Suppressor macrophage treated with lipopolysaccharide for 1 hour (primary cell): ENCODE results near the gene FASTKD3.

Source experiments
- DNase-seq, 3 donors: peaks; one replicate each; pipeline ENCODE4 v3.0.0-alpha.2; 2020 to 2022

Gene FASTKD3, protein sequence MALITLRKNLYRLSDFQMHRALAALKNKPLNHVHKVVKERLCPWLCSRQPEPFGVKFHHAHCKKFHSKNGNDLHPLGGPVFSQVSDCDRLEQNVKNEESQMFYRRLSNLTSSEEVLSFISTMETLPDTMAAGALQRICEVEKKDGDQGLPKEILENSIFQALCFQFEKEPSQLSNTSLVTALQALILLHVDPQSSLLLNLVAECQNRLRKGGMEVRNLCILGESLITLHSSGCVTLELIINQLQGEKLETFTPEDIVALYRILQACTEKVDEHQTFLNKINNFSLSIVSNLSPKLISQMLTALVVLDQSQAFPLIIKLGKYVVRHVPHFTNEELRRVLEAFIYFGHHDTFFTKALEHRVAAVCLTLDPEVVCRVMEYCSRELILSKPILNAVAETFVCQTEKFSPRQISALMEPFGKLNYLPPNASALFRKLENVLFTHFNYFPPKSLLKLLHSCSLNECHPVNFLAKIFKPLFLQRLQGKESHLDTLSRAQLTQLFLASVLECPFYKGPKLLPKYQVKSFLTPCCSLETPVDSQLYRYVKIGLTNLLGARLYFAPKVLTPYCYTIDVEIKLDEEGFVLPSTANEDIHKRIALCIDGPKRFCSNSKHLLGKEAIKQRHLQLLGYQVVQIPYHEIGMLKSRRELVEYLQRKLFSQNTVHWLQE

DNA sequence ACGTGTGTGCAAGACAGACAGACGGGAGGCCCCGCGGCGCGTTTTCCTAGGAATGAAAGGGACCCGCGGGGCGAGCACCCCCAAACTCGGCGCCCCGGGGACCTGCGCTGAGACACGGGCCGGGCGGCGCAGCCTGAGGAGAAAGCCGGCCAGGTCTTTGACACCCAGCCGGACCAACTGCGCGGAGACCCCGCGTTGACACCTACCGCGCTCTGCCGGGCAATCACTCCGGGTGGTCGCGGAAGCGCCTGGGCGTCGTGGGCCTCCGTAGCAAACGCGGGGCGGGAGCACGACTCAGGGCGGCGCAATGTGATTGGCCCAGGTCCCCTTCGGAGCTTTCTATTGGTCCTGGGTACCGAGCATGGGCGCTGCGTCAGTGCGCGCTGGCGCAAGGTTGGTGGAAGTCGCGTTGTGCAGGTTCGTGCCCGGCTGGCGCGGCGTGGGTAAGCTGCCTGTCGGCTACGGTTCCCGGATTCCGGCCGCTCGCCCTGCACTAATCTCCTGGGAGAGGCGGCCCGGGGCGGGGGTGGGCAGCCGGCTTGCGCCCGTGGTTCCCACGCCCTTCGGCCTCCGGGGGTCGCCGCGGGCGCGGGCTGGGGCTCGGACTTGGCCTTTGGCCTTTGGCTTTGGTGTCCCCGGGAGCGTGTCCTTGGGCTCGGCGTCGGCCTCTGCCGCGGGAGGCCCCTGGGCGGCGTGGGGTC, at the start of gene FASTKD3, which contains the start of gene MTRR:
TSS of gene FASTKD3 (minus strand) at position 259 of the 701 bp plus-strand sequence. CDS start 948 bp downstream, outside the sequence.
TSS of gene MTRR (plus strand) at position 376 of the 701 bp plus-strand sequence. CDS start 1,647 bp downstream, outside the sequence.
- peak; percentile 94 to 96 (median 96) for DNase-seq

DNA sequence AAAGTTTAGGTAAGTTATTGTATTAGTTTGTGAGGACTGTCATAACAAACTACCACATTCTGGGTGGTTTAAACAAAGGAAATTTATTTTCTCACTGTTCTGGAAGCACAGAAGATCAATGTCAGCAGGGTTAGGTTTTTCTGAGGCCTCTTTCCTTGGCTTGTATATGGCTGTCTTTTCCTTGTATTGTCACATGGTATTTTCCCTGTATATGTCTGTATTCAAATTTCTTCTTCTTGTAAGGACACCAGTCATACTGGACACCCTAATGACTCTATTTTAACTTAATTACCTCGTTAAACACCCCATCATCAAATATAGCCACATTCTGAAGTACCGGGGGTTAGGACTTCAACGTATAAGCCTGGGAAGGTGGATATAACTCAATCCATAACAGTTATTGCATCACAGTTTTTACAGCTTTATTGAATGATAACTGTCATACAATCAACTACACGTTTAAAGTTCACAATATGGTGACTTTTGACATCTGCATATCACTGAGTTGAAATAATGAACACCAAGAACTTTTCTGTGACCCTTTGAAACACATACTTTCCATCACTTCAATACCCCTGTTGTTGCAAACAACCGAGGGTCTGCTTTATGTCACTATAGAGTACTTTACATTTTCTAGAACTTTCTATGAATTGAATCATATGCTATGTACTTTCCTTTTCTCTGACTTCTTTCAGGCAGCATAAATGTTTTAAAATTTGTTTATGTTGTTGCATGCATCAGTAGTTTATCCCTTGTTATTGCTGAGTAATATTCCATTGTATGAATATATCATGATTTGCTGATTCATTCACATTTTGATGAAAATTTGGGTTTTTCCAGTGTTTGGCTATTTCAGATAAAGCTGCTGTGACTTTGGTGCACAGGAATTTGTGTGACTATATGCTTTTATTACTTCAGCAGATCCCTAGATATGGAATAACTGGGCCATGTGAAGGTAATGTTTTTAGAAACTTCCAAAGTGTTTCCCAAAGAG, 48.6 kb upstream of the FASTKD3 start:
- DNase-seq = no peak

DNA sequence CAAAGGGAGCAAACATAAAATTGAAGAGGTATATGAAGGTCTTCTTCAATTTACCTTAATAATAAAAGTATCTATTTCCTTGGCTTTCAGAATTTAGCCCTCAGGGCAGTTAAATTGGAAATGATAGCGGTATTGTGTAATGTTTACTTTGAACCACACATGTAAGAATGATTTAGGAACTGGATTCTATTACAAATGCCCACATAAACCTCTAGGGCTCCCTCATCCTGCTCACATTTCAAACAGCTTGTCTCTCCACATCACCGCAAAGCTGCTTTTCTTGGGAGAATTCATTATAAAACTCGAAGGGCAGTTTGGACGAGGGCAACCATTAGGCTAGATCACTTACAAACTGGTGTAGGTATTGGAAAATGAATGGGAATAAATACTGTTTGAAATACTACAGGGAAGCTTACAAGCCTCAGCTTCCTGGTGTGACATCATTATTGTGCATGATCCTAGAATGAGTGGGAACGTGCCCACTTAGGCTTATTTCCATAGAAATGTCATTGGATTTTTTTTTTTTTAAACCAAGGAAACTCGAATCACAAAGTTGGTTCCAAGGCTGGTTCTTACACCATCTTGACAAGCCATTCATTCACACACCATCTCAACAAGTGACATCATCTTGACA, 47.5 kb upstream of the FASTKD3 start:
- no peak for DNase-seq

DNA sequence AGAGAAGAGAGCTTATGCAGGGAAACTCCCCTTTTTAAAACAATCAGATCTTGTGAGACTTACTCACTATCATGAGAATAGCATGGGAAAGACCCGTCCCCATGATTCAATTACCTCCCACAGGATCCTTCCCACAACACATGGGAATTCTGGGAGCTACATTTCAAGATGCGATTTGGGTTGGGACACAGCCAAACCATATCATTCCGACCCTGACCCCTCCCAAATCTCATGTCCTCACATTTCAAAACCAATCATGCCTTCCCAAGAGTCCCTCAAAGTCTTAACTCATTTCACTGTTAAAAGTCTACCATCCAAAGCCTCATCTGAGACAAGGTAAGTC, 42.6 kb upstream of the FASTKD3 start:
- peak; percentile 2 to 29 (median 9) for DNase-seq

DNA sequence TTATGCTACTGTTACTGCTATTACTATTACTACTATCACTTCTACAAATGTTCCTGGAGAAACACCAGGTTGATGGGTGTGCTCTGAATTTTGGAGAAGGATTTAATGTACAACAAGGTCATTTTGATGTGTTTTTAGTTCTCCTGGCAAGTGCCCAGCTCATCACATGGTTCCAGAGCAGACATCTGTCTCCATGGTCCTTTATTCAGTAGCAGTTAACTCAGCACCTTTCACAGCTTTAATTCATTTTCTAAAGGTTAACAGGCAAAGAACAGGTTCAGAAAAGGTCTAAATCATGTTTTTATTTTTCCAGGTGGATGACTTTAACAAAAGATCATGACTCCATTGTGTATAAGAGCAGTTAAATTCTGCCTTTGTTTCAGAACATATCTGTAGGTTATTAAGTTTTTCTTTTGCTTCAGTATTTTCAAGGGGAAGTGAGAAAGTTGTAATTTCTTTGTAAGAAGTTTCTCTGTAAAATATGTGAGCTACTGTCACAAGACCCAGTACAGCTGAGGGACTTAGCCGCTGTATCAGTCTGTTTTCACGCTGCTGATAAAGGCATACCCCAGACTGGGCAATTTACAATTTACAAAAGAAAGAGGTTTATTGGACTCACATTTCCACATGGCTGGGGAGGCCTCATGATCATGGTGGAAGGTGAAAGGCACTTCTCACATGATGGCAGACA, 42.1 kb upstream of the FASTKD3 start:
- peak in 1 of 3 donors; percentile 5 for DNase-seq

DNA sequence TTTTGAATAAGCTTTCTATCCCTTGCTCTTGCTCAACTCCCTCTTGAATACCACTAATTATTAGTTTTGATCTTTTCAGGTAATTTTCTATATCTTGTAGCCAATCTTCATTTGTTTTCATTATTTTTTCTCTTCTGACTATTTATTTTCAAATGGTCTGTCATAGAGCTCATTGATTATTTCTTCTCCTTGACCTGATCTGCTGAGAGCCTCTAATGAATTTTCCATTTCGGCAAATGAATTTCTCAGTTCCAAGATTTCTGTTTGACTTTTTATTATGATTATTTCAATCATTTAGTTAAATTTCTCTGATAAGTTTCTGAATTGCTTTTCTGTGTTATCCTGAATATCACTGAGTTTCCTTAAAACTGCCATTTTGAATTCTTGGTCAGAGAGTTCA, 39.5 kb upstream of the FASTKD3 start:
- no peak for DNase-seq

DNA sequence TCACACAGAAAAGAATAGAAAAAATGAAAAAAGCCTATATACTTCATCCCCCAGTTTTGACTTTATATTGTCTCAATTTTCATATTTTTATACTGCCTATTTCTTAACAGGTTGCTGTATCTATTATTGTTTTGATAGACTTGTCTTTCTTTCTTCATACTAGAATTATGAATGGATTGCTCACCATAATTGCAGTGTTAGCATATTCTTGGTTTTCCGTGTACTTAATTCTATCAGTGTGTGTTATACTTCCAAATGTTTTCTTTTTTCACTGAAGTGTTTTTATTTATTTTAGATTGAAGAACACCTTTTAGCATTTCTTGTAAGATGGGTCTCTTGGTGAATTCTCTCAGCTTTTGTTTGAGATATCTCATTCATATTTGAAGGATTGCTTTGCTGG, 38.8 kb upstream of the FASTKD3 start:
- DNase-seq = no peak

DNA sequence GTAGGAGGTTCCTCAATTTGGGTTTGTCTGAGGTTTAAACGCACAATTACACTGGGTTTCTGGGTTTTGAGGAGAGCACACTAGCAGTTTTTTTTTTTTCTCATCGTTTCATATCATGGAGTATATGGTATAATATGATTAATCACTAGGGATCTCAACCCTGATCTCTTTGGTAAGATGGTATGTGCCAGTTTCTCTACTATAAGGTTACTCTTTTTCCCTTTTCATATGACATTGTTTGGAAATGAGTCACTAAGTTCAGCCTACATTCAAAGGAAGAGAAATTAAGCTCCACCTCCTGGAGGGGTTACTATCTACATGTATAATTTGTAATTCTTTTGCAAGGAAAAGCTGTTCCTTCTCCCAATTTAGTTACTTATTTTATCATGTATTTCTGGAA, 35.3 kb upstream of the FASTKD3 start:
- DNase-seq = peak in 2 of 3 donors; percentile 11 to 28

DNA sequence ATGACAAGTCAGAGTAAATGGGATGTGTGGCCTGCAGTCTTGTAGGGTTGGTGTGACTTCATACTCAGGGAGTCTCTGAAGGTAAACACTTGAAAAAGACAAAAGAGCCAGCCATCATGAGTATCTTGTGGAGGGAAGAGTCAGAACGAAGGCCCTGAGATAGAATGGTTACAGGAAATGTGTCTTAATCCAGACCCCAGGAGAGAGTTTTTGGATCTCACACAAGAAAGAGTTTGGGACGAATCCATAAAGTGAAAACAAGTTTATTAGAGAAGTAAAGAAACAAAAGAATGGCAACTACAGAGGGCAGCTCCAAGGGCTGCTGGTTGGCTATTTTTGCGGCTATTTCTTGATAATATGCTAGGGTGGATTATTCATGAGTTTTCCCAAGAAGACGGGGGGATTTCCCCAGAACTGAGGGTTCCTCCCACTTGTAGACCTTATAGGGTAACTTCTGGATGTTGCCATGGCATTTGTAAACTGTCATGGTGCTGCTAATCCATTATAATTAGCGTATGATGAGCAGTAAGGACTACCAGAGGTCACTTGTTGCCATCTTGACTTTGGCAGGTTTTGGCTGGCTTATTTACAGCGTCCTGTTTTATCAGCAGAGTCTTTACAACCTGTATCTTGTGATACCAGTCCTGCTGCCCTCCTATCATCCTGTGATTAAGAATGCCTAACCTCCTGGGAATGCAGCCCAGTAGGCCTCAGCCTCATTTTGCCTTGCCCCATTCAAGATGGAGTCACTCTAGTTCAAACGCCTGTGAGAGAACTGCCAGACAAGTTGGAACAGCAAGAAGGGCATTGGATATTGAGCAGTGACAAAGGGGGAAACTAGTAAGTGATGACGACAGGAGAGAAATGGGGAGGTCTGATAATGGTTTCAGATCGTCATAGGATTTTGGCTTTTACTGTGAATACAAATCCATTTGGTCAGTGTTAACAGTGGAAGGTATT, 34.1 kb upstream of the FASTKD3 start:
- peak in 2 of 3 donors; percentile 3 to 21 for DNase-seq

DNA sequence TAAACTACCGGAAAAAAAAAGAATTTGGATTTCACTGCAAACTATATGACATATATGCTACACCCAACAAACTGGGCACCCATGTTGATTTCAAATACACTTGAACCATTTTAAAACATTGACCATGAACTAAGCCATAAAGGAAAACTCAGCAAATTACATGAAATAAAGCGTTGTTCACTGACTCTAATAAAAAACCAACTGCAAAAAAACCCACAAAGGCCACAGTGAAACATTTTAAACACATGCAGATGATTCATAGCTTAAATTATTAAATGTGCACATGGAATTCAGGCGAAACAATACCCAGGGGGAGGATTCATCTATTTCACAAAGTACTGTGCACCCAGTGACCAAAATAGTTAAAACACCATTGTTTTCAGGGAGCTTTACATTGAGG, 33.4 kb upstream of the FASTKD3 start:
- no peak for DNase-seq

DNA sequence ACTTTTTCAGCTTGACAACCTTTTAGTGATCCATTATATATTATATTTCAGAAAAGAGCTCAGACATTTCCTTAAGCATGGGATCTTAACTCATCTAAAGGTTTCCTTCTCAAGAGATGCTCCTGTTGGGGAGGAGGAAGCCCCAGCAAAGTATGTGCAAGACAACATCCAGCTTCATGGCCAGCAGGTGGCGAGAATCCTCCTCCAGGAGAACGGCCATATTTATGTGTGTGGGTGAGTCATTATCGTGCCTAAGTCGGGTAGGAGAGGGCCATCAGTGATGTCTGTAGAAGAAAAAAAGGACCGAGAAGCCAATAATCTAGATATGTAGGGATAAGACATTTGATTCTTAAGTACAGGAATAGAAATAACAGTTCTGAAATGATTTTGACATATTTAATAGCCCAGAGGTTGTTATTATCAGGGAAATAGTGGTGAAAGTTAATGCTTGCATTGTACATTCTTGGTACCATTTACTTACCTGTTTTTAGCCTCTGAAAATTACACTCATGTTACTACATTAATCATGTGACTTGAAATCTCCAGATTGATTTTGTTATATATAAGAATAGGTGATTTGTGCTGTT, 28.3 kb upstream of the FASTKD3 start:
- peak; percentile 17 to 36 (median 31) for DNase-seq

DNA sequence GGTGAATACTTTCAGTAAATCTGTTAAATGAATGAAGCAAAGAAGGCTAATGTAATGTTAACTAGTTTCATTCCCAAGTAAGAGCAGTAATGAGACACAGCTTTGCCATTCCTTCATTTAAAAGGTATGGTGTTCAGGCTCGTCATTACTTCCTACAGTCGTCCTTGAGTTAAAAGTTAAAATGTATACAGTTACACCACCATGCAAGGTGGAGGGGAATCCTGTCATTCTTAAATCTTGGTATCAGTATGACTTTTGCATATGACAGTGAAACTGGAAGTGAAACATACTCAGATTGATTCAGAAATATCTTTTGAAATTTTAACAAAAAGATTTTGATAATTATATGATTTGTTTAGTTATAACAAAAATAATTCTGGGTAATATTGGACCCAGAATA, 26.0 kb upstream of the FASTKD3 start:
- DNase-seq = no peak

DNA sequence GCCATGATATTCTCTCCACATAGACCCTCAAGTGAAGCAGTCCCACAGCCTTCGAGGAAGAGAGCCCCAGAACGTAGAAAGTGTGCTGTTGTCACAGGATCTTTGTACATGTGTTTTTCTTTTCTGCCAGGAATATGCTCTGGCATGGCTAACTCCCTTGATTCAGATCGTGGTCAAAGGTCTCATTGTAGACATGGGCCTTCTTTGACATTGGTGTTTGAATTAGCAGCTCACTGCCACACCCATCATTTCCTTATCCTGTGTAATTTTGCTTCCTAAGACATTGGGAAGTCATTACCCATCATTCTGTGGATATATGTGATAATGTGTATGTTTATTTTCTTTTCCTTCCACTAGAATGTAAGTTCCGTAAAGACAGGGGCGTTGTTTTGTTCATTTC, 25.6 kb upstream of the FASTKD3 start:
- DNase-seq = no peak

DNA sequence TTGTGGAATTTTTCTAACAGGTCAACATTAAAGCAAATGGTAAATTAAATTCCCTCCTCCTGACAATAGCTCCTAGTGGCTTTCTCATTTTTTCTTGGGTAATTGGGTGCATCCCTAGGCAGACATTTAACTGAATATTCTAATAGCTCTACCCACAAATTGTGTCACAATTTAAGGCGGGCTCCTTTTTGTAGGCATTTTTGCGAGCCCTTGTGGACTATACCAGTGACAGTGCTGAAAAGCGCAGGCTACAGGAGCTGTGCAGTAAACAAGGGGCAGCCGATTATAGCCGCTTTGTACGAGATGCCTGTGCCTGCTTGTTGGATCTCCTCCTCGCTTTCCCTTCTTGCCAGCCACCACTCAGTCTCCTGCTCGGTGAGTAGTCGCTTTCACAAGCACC, 20.1 kb upstream of the FASTKD3 start:
- DNase-seq = no peak

DNA sequence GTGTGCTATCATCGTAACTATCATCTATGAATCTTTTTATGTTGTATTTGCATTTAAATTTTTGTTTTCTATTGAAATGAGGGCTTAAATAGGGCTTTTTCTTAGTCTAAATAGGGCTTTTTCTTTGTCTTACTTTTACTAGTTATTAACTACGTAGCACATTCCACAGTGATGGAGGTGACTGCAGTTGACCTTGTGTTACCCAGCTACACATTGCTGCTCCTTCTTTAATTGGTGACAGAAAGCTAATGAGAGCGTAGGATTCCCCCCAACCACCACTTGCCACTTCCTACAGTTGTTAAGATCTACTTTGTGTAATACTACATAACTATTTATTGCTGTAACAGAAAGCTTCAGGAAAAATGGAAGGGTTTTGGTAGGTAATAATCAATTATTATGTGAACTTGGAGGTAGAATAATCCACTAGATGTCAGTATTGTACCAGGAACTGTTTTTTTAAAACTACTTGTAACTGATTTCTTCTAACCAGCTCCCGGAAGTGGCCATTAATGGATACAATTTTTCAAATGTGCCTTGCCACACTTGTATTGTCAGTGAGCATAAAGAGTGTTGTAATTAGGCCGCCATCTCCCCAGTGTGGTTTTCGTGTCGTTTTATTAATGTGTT, 18.1 kb upstream of the FASTKD3 start:
- peak; percentile 22 to 65 (median 60) for DNase-seq

DNA sequence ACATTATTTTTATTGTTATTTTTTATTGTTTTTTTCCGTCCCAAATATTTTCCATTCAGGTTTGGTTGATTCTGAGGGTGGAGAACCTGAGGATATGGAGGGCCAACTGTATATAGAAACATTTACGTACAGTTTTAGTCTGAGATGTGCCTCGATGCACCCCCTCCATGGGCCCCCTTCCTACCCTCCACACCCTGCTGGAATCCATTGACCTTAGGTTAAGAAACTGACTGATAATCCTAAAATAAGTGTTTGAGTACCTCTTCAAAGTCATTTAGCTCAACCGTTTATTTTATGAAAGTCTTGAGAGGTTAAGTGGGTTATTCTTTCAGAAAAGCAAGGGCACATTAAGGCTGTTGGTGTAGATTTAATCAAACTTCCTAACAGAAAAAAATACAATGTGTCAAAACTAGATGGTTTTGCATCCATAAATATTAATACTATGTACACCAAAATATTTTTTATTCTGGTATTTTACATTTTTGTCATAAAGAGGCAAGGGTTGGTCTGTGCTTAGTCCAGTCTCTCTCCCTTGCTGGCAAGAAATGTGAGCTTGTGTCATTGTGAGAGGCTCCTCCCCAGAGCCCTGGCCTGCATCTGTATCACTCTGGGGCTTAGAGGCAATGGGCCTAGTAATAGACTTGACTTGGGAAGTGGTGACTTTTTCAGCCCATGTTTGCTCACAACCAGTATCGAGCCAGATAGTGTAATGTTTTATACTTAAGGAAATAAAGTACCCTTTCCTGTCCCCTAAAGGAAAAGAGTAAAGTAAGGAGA, 15.8 kb upstream of the FASTKD3 start:
- DNase-seq = no peak

DNA sequence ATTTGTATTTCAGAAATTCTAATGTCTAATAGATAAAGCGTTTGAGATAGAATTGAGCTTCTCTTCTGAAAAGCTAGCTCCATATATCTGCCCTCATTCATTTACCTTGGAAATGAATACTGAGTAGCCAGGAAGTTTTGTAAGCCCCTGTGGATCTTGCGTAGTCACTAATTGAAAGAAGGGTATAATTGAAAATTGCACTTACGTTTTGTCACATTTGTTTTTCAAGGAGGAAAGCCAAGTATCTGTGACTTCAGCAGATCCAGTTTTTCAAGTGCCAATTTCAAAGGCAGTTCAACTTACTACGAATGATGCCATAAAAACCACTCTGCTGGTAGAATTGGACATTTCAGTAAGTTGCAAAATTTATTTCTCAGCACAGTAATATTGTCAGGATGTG, 14.1 kb upstream of the FASTKD3 start:
- DNase-seq = no peak

DNA sequence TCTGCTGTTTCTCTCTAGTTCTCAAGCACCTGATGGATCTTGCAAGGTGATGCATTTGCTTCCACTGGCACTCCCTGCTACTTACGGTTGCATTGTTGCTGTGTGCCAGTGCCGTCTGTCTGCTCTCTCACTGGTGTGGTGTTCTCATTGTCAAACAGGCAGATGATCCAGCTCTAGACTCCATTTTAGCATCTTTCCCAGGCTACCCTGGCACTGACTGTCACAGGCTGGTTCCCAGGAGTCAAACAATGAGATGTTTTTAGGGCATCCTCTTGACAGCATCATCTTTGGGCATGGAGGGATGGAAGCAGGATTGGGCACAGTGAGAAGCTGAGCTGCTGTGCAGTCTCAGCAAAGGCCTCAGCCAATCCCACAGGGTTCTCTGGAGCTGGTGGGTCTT, 13.0 kb upstream of the FASTKD3 start:
- no peak for DNase-seq
